ENCODE data around the gene NHSL2. TPM values are rescaled to one million over a fixed set of nuclear protein-coding genes. Genes with fewer than 3 reads are reported as not detected.

The NHSL2 gene
- total RNA-seq, 1 donor from 2014 or later, result 13.0 TPM

DNA sequence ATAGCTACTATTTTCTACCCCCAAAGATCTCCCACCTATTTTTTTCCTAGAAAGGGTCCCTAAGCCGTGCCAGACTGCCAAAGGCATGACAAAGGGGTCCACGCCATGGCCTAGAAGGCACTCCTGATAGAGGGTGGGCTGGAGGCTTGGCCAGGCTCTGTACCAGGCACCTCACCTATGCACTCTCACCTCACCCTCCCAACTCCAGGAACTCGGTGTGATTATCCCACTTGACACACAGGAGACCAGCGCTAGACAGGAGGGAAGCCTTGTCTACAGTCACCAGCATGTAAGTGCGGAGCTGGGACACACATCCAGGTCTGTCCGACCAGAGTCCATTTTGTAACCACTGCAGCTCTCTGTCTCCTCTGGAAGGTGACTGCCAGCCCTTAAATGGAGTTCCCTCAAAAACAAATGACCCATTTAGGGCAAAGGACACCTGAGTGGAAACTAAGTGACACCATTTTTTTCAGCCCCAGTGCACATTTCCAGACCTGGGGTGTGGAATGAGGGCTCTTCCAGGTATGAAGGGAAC lies 114.7 kb downstream of the NHSL2 start:
- H3K4me1 ChIP-seq (ENCODE audit: insufficient read depth, low read length), result peaks cover 33% of the 10 kb centered on the region
- H3K27me3 Mint-ChIP-seq (ENCODE audit: low read depth, unreplicated experiment), result no peaks in the 10 kb centered on the region

GRCh38 chrX:72026341-72027023 lies 115.8 kb downstream of the NHSL2 start:
- H2AFZ ChIP-seq (ENCODE audit: low read depth, low read length), result no peak overlapping the region

More for the DNA sequence above, 114.7 kb downstream of the NHSL2 start:
- DNase-seq (ENCODE audit: low read depth) (no peak), FAIRE-seq (no peak)
- H4K20me1 ChIP-seq (ENCODE audit: insufficient read depth, low read length), result no peaks in the 10 kb centered on the region
- no peak overlapping the region for H3K4me3 Mint-ChIP-seq (ENCODE audit: unreplicated experiment)
- no peaks in the 10 kb centered on the region for H3K9me3 Mint-ChIP-seq (ENCODE audit: unreplicated experiment)
- H3K4me3 ChIP-seq (ENCODE audit: insufficient read depth, low read depth, low read length), result no peak overlapping the region
- no peak overlapping the region for H3K4me2 ChIP-seq (ENCODE audit: low read length)
- H3K36me3 Mint-ChIP-seq (ENCODE audit: low read depth, unreplicated experiment), result peaks cover 8% of the 10 kb centered on the region
- no peak overlapping the region for H3K9ac ChIP-seq (ENCODE audit: low read length)
- H3K27ac ChIP-seq (ENCODE audit: low read depth, low read length), result no peak overlapping the region
- no peaks in the 10 kb centered on the region for H3K9me3 ChIP-seq (ENCODE audit: insufficient read depth, low read depth, low read length)
- H3K27me3 ChIP-seq (ENCODE audit: insufficient read depth, low read length), result no peaks in the 10 kb centered on the region
- H3K79me2 ChIP-seq (ENCODE audit: insufficient read depth, low read length), result no peaks in the 10 kb centered on the region
- no peak overlapping the region for H3K27ac Mint-ChIP-seq (ENCODE audit: unreplicated experiment)
- TF ChIP-seq EZH2 (IDR thresholded peaks at IDR 0.05; ENCODE audit: insufficient read depth, low read length), result no peak
- TF ChIP-seq, protein P1, sequence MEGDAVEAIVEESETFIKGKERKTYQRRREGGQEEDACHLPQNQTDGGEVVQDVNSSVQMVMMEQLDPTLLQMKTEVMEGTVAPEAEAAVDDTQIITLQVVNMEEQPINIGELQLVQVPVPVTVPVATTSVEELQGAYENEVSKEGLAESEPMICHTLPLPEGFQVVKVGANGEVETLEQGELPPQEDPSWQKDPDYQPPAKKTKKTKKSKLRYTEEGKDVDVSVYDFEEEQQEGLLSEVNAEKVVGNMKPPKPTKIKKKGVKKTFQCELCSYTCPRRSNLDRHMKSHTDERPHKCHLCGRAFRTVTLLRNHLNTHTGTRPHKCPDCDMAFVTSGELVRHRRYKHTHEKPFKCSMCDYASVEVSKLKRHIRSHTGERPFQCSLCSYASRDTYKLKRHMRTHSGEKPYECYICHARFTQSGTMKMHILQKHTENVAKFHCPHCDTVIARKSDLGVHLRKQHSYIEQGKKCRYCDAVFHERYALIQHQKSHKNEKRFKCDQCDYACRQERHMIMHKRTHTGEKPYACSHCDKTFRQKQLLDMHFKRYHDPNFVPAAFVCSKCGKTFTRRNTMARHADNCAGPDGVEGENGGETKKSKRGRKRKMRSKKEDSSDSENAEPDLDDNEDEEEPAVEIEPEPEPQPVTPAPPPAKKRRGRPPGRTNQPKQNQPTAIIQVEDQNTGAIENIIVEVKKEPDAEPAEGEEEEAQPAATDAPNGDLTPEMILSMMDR (IDR thresholded peaks at IDR 0.05; ENCODE audit: insufficient read depth, low read depth, low read length), result no peak
- H3K36me3 ChIP-seq (ENCODE audit: insufficient read depth, low read length), result no peaks in the 10 kb centered on the region
- no peak overlapping the region for H2AFZ ChIP-seq (ENCODE audit: low read depth, low read length)
- peaks cover 18% of the 10 kb centered on the region for H3K4me1 Mint-ChIP-seq (ENCODE audit: low read depth, unreplicated experiment)

More at GRCh38 chrX:72026341-72027023, 115.8 kb downstream of the NHSL2 start:
- Histone ChIP-seq H3K4me2 (ENCODE audit: low read length) (peak overlapping the region; percentile 52), H3K79me2 (ENCODE audit: insufficient read depth, low read length) (no peaks in the 10 kb centered on the region), H3K36me3 (ENCODE audit: insufficient read depth, low read length) (no peaks in the 10 kb centered on the region), H3K9me3 (ENCODE audit: insufficient read depth, low read depth, low read length) (no peaks in the 10 kb centered on the region), H3K27ac (ENCODE audit: low read depth, low read length) (no peak overlapping the region), H3K27me3 (ENCODE audit: insufficient read depth, low read length) (no peaks in the 10 kb centered on the region), H3K4me3 (ENCODE audit: insufficient read depth, low read depth, low read length) (no peak overlapping the region), H3K4me1 (ENCODE audit: insufficient read depth, low read length) (peaks cover 38% of the 10 kb centered on the region), H3K9ac (ENCODE audit: low read length) (no peak overlapping the region), H4K20me1 (ENCODE audit: insufficient read depth, low read length) (no peaks in the 10 kb centered on the region)
- Mint-ChIP-seq H3K36me3 (ENCODE audit: low read depth, unreplicated experiment) (peaks cover 8% of the 10 kb centered on the region), H3K4me1 (ENCODE audit: low read depth, unreplicated experiment) (peaks cover 23% of the 10 kb centered on the region), H3K9me3 (ENCODE audit: unreplicated experiment) (no peaks in the 10 kb centered on the region), H3K27me3 (ENCODE audit: low read depth, unreplicated experiment) (no peaks in the 10 kb centered on the region), H3K4me3 (ENCODE audit: unreplicated experiment) (no peak overlapping the region), H3K27ac (ENCODE audit: unreplicated experiment) (no peak overlapping the region)
- peak; percentile 32 for DNase-seq (ENCODE audit: low read depth)
- TF ChIP-seq EZH2 (IDR thresholded peaks at IDR 0.05; ENCODE audit: insufficient read depth, low read length), result no peak
- TF ChIP-seq, protein P1 (IDR thresholded peaks at IDR 0.05; ENCODE audit: insufficient read depth, low read depth, low read length), result no peak
- peak; percentile 80 for FAIRE-seq
